AG04450 (cell line): ENCODE results near the gene TACC2. TPM values are rescaled to one million over a fixed set of nuclear protein-coding genes. Genes with fewer than 3 reads are reported as not detected.

Experiments
- CTCF ChIA-PET: fragments of 300-600, 350-600 bp; formaldehyde crosslinking; extraction: SDS; loops from one replicate; lab custom pipeline; 2022; ENCODE audit warnings: antibody characterized with exemption, inconsistent platforms; lab: Charles Lee
- POLR2A ChIA-PET: fragments of 350-600 bp; formaldehyde crosslinking; extraction: SDS; loops from one replicate; lab custom pipeline; 2021; ENCODE audit warnings: antibody characterized with exemption, inconsistent platforms; lab: Yijun Ruan, JAX
- DNase-seq: peaks from one replicate; pipeline ENCODE4 v3.0.0-alpha.2; 2011; ENCODE audit warnings: low read depth, low spot score
- H3K27ac ChIP-seq: one replicate; pipeline ENCODE4 v1.5.1; 2012; ENCODE audit warnings: low read depth, low read length, control low read depth
- H3K27me3 ChIP-seq: one replicate; pipeline ENCODE4 v1.6.0; 2012; ENCODE audit warnings: low read length; ENCODE audit not compliant: control insufficient read depth, insufficient read depth
- H3K4me3 ChIP-seq: 2 replicates; pipeline ENCODE4 v1.5.1; 2011; ENCODE audit warnings: mild to moderate bottlenecking, low read depth, low read length, control low read depth
- H3K9me3 ChIP-seq: 2 replicates; pipeline ENCODE4 v1.5.1; 2012; ENCODE audit warnings: low read length; ENCODE audit not compliant: control insufficient read depth, insufficient read depth
- polyA plus RNA-seq: library from polyadenylated mRNA; depleted of rRNA; stranded (reverse); fragments of >200 nt; gene quantifications from 2 replicates; pipeline ENCODE4 v1.2.3, GENCODE V29; 2011
- TF ChIP-seq, protein P1 (sequence below): IDR thresholded peaks from 2 replicates; pipeline ENCODE4 v1.5.1; 2011; ENCODE audit warnings: low read depth, low read length, control low read depth, inconsistent platforms

TACC2 gene
- polyA plus RNA-seq, 1 experiment: 16.8 TPM

DNA sequence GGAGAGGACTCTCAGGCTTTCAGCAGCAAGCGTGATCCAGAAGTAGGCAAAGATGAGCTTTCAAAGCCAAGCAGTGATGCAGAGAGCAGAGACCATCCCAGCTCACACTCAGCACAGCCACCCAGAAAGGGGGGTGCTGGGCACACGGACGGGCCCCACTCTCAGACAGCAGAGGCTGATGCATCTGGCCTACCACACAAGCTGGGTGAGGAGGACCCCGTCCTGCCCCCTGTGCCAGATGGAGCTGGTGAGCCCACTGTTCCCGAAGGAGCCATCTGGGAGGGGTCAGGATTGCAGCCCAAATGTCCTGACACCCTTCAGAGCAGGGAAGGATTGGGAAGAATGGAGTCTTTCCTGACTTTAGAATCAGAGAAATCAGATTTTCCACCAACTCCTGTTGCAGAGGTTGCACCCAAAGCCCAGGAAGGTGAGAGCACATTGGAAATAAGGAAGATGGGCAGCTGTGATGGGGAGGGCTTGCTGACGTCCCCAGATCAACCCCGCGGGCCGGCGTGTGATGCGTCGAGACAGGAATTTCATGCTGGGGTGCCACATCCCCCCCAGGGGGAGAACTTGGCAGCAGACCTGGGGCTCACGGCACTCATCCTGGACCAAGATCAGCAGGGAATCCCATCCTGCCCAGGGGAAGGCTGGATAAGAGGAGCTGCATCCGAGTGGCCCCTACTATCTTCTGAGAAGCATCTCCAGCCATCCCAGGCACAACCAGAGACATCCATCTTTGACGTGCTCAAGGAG lies 95.5 kb downstream of the TACC2 start:
- Histone ChIP-seq H3K4me3 (no peak overlapping the region), H3K27ac (no peak overlapping the region), H3K9me3 (no peaks in the 10 kb centered on the region; the same call in 1 of the 2 replicates), H3K27me3 (peaks cover 49% of the 10 kb centered on the region)
- ChIA-PET CTCF (no interaction called here), POLR2A (no interaction called here)
- no peak for DNase-seq
- TF ChIP-seq, protein P1, sequence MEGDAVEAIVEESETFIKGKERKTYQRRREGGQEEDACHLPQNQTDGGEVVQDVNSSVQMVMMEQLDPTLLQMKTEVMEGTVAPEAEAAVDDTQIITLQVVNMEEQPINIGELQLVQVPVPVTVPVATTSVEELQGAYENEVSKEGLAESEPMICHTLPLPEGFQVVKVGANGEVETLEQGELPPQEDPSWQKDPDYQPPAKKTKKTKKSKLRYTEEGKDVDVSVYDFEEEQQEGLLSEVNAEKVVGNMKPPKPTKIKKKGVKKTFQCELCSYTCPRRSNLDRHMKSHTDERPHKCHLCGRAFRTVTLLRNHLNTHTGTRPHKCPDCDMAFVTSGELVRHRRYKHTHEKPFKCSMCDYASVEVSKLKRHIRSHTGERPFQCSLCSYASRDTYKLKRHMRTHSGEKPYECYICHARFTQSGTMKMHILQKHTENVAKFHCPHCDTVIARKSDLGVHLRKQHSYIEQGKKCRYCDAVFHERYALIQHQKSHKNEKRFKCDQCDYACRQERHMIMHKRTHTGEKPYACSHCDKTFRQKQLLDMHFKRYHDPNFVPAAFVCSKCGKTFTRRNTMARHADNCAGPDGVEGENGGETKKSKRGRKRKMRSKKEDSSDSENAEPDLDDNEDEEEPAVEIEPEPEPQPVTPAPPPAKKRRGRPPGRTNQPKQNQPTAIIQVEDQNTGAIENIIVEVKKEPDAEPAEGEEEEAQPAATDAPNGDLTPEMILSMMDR: no peak

DNA sequence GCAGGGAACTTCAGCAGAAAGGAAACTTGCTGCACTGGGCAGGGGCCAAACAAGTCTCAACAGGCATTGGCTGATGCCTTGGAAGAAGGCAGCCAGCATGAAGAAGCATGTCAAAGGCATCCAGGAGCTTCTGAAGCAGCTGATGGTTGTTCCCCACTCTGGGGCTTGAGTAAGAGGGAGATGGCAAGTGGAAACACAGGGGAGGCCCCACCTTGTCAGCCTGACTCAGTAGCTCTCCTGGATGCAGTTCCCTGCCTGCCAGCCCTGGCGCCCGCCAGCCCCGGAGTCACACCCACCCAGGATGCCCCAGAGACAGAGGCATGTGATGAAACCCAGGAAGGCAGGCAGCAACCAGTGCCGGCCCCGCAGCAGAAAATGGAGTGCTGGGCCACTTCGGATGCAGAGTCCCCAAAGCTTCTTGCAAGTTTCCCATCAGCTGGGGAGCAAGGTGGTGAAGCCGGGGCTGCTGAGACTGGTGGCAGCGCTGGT lies 96.5 kb downstream of the TACC2 start:
- Histone ChIP-seq H3K9me3 (no peaks in the 10 kb centered on the region; the same call in 1 of the 2 replicates), H3K4me3 (no peak overlapping the region), H3K27me3 (peaks cover 47% of the 10 kb centered on the region), H3K27ac (no peak overlapping the region)
- ChIA-PET POLR2A (no interaction called here), CTCF (interaction anchor here (0.9 kb wide), 1 partner anchor 31 kb away, joined by 3 read pairs; no protein-coding TSS in a partner anchor)
- TF ChIP-seq, protein P1: no peak
- no peak for DNase-seq

DNA sequence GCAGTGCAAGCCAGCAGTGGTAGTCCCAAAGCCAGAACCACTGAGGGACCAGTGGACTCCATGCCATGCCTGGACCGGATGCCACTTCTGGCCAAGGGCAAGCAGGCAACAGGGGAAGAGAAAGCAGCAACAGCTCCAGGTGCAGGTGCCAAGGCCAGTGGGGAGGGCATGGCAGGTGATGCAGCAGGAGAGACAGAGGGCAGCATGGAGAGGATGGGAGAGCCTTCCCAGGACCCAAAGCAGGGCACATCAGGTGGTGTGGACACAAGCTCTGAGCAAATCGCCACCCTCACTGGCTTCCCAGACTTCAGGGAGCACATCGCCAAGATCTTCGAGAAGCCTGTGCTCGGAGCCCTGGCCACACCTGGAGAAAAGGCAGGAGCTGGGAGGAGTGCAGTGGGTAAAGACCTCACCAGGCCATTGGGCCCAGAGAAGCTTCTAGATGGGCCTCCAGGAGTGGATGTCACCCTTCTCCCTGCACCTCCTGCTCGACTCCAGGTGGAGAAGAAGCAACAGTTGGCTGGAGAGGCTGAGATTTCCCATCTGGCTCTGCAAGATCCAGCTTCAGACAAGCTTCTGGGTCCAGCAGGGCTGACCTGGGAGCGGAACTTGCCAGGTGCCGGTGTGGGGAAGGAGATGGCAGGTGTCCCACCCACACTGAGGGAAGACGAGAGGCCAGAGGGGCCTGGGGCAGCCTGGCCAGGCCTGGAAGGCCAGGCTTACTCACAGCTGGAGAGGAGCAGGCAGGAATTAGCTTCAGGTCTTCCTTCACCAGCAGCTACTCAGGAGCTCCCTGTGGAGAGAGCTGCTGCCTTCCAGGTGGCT lies 97.7 kb downstream of the TACC2 start:
- POLR2A ChIA-PET: no interaction called here
- CTCF ChIA-PET: interaction anchor here (0.5 to 0.9 kb wide), 2 partner anchors 32 to 161 kb away, joined by 3 read pairs; no protein-coding TSS in a partner anchor
- H3K4me3 ChIP-seq: no peak overlapping the region
- peaks cover 51% of the 10 kb centered on the region for H3K27me3 ChIP-seq
- TF ChIP-seq, protein P1: no peak
- H3K9me3 ChIP-seq: no peaks in the 10 kb centered on the region; the same call in 1 of the 2 replicates
- DNase-seq: no peak
- H3K27ac ChIP-seq: no peak overlapping the region

DNA sequence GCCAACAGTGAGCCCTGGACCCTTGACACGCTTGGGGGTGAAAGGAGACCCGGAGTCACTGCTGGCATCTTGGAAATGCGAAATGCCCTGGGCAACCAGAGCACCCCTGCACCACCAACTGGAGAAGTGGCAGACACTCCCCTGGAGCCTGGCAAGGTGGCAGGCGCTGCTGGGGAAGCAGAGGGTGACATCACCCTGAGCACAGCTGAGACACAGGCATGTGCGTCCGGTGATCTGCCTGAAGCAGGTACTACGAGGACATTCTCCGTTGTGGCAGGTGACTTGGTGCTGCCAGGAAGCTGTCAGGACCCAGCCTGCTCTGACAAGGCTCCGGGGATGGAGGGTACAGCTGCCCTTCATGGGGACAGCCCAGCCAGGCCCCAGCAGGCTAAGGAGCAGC lies 98.5 kb downstream of the TACC2 start:
- no peak overlapping the region for H3K27ac ChIP-seq
- POLR2A ChIA-PET: no interaction called here
- DNase-seq: no peak
- no peak overlapping the region for H3K4me3 ChIP-seq
- CTCF ChIA-PET: no interaction called here
- peaks cover 57% of the 10 kb centered on the region for H3K27me3 ChIP-seq
- TF ChIP-seq, protein P1: no peak
- no peaks in the 10 kb centered on the region; the same call in 1 of the 2 replicates for H3K9me3 ChIP-seq
